Activated T-helper 2 cell treated with anti-CD3 and anti-CD28 coated beads, Interferon-gamma antibody, Interleukin-2, Interleukin-4, amounts not matched to agents 10 μg/mL and 5 μg/mL and 100 μg/mL, durations not matched to agents 14 hours and 24 hours and 36 hours (primary cell): Measurements from ENCODE around the gene NR6A1. TPM values are rescaled to one million over a fixed set of nuclear protein-coding genes. Genes with fewer than 3 reads are reported as not detected.

Experiments used
- DNase-seq: peaks from one replicate; pipeline ENCODE4 v3.0.0; 2021; ENCODE audit warnings: low spot score
- H3K27ac Mint-ChIP-seq: one replicate; pipeline ENCODE4 v1.8.0; 2021; ENCODE audit warnings: mixed read lengths
- H3K27me3 Mint-ChIP-seq: one replicate; pipeline ENCODE4 v1.8.0; 2021; ENCODE audit warnings: low read depth, mixed read lengths
- H3K36me3 Mint-ChIP-seq: one replicate; pipeline ENCODE4 v1.8.0; 2021; ENCODE audit warnings: low read depth, mixed read lengths
- H3K4me1 Mint-ChIP-seq: one replicate; pipeline ENCODE4 v1.8.0; 2021; ENCODE audit warnings: low read depth, mixed read lengths
- H3K4me3 Mint-ChIP-seq: one replicate; pipeline ENCODE4 v1.8.0; 2021; ENCODE audit warnings: low read depth, mild to moderate bottlenecking, moderate library complexity, mixed read lengths
- H3K9me3 Mint-ChIP-seq: one replicate; pipeline ENCODE4 v1.8.0; 2021; ENCODE audit warnings: mixed read lengths
- intact Hi-C: fragments of 100-400 bp; cut with micrococcal nuclease; formaldehyde crosslinking; loops from one replicate; pipeline ENCODE4 v1.15.1; 2023
- total RNA-seq: library from RNA; stranded (reverse); gene quantifications from 2 replicates; pipeline ENCODE4 v1.2.3, GENCODE V29; 2022

Gene NR6A1
- total RNA-seq, 1 donor from 2014 or later: 1.5 TPM

DNA sequence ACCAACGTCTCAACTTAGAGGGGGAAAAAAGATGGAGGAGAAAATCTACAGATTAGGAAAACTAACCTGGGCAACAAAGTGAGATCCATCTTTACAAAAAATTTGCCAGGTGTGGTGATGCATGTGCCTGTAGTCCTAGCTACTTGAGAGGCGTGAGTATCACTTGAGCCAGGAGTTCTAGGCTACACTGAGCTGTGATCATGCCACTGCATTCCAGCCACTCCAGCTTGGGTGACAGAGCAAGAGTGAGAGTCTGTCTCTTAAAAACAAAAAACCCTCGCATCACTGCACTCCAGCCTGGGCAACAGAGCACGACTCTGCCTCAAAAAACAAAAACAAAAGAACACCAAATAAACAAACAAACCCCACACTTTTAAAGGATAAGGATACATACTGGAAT is 165.9 kb downstream of the NR6A1 start:
- intact Hi-C loops: no loop called here
- H3K9me3 Mint-ChIP-seq: no peaks in the 10 kb centered on the region
- H3K27ac Mint-ChIP-seq: no peak overlapping the region
- peaks cover 35% of the 10 kb centered on the region for H3K27me3 Mint-ChIP-seq
- H3K4me1 Mint-ChIP-seq: no peaks in the 10 kb centered on the region
- no peak overlapping the region for H3K4me3 Mint-ChIP-seq
- no peaks in the 10 kb centered on the region for H3K36me3 Mint-ChIP-seq
- DNase-seq: no peak

GRCh38 chr9:124602632-124603031 is 168.5 kb downstream of the NR6A1 start:
- Mint-ChIP-seq H3K27ac (no peak overlapping the region), H3K4me1 (no peaks in the 10 kb centered on the region), H3K36me3 (no peaks in the 10 kb centered on the region), H3K4me3 (no peak overlapping the region), H3K9me3 (no peaks in the 10 kb centered on the region), H3K27me3 (peaks cover 19% of the 10 kb centered on the region)
- intact Hi-C loops: no loop called here
- no peak for DNase-seq

GRCh38 chr9:124602204-124602603 is 168.9 kb downstream of the NR6A1 start:
- no peak overlapping the region for H3K27ac Mint-ChIP-seq
- no peak for DNase-seq
- no peaks in the 10 kb centered on the region for H3K4me1 Mint-ChIP-seq
- peaks cover 23% of the 10 kb centered on the region for H3K27me3 Mint-ChIP-seq
- no peak overlapping the region for H3K4me3 Mint-ChIP-seq
- no peaks in the 10 kb centered on the region for H3K36me3 Mint-ChIP-seq
- intact Hi-C loops: no loop called here
- H3K9me3 Mint-ChIP-seq: no peaks in the 10 kb centered on the region

DNA sequence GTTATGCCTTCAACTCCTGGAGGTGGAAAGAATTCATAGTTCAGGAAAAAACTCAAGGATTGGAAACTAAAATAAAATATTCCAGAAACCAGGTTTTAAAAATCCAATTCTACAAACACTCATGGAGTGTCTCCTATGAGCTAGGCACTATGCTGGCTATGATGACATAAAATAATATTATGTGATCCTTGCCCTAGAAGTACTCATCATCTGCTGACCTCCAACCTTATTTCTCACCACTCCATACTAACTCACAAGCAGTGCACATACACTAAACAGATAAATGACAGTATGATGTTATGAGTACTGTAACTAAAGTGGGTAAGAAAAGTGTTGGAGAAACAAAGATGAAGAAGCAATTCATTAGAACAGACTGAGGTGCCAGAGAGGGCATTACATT is 170.7 kb downstream of the NR6A1 start:
- intact Hi-C loops: no loop called here
- H3K9me3 Mint-ChIP-seq: no peaks in the 10 kb centered on the region

GRCh38 chr9:124599121-124599795 is 171.9 kb downstream of the NR6A1 start:
- Mint-ChIP-seq H3K4me1 (no peaks in the 10 kb centered on the region), H3K27ac (no peak overlapping the region), H3K36me3 (no peaks in the 10 kb centered on the region), H3K27me3 (peaks cover 33% of the 10 kb centered on the region), H3K4me3 (no peak overlapping the region), H3K9me3 (no peaks in the 10 kb centered on the region)
- intact Hi-C loops: no loop called here
- DNase-seq: no peak

More for the DNA sequence above, 170.7 kb downstream of the NR6A1 start:
- H3K4me3 Mint-ChIP-seq: no peak overlapping the region
- no peak overlapping the region for H3K27ac Mint-ChIP-seq
- H3K27me3 Mint-ChIP-seq: peaks cover 29% of the 10 kb centered on the region
- DNase-seq: no peak
- no peaks in the 10 kb centered on the region for H3K36me3 Mint-ChIP-seq
- no peaks in the 10 kb centered on the region for H3K4me1 Mint-ChIP-seq

DNA sequence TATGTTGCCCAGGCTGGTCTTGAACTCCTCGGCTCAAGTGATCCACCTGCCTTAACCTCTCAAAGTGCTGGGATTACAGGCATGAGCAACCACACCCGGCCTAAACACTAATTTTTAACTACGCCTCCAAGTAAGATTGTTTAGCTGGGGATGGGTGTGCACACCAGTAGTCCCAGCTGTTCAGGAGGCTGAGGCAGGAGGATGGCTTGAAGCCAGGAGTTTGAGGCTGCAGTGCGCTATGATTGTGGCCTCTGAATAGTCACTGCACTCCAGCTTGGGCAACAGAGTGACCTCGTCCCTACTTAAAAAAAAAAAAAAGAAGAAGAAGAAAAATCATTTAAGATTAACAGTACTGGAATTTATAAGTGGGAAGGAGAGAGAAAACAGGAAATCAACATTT is 173.1 kb downstream of the NR6A1 start:
- no peak for DNase-seq
- Mint-ChIP-seq H3K4me1 (no peaks in the 10 kb centered on the region), H3K27ac (no peak overlapping the region), H3K27me3 (peaks cover 36% of the 10 kb centered on the region), H3K4me3 (no peak overlapping the region), H3K9me3 (no peaks in the 10 kb centered on the region), H3K36me3 (no peaks in the 10 kb centered on the region)
- intact Hi-C loops: no loop called here

DNA sequence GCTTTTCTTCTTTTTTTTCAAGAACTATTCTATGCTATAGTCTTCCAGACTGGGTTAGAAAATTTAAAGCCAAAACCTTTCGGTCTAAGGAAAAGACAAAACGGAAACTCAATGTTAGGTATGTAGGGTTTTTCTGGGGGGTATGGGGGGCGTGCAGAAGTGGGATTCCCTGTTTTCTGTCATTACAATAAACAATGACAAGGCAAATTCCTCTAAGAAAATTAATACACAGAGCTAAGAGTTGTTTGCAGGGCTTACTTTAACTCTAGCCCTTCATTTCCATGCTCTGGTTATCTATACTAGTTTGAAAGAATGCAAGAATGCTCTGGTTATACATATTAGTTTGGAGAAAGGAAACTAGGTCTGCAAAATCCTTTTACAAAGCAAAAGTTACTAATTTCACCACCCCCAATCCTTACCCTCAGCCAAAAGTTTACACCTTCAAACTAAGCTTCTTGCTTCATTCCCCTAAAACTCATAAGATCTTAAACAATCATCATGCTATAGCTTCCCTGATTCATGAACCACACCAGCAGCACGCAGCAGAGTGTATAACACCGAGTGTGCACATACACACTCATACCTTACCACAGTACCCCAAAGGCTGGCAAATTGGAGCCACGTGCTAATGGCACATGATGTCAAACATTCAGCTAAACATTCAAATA is 174.8 kb downstream of the NR6A1 start:
- H3K27me3 Mint-ChIP-seq: peaks cover 40% of the 10 kb centered on the region
- DNase-seq: no peak
- H3K36me3 Mint-ChIP-seq: no peaks in the 10 kb centered on the region
- no peak overlapping the region for H3K4me3 Mint-ChIP-seq
- intact Hi-C loops: no loop called here
- H3K27ac Mint-ChIP-seq: no peak overlapping the region
- H3K9me3 Mint-ChIP-seq: no peaks in the 10 kb centered on the region
- H3K4me1 Mint-ChIP-seq: no peaks in the 10 kb centered on the region

- H3K4me3 Mint-ChIP-seq: no peak overlapping the region
- intact Hi-C loops: no loop called here
- H3K36me3 Mint-ChIP-seq: no peaks in the 10 kb centered on the region
- H3K27me3 Mint-ChIP-seq: peaks cover 43% of the 10 kb centered on the region
- DNase-seq: no peak
- no peaks in the 10 kb centered on the region for H3K9me3 Mint-ChIP-seq
- no peaks in the 10 kb centered on the region for H3K4me1 Mint-ChIP-seq
- no peak overlapping the region for H3K27ac Mint-ChIP-seq
Observed at GRCh38 chr9:124595743-124596142, 175.4 kb downstream of the NR6A1 start.

GRCh38 chr9:124594673-124595072 is 176.4 kb downstream of the NR6A1 start:
- Mint-ChIP-seq H3K27me3 (peaks cover 39% of the 10 kb centered on the region), H3K4me1 (no peaks in the 10 kb centered on the region), H3K36me3 (no peaks in the 10 kb centered on the region), H3K9me3 (no peaks in the 10 kb centered on the region), H3K4me3 (no peak overlapping the region), H3K27ac (no peak overlapping the region)
- no peak for DNase-seq
- intact Hi-C loops: no loop called here

- Mint-ChIP-seq H3K27ac (no peak overlapping the region), H3K36me3 (no peaks in the 10 kb centered on the region), H3K4me3 (no peak overlapping the region), H3K27me3 (peaks cover 39% of the 10 kb centered on the region), H3K4me1 (no peaks in the 10 kb centered on the region), H3K9me3 (no peaks in the 10 kb centered on the region)
- intact Hi-C loops: no loop called here
- no peak for DNase-seq
Observed at GRCh38 chr9:124594225-124594624, 176.9 kb downstream of the NR6A1 start.

DNA sequence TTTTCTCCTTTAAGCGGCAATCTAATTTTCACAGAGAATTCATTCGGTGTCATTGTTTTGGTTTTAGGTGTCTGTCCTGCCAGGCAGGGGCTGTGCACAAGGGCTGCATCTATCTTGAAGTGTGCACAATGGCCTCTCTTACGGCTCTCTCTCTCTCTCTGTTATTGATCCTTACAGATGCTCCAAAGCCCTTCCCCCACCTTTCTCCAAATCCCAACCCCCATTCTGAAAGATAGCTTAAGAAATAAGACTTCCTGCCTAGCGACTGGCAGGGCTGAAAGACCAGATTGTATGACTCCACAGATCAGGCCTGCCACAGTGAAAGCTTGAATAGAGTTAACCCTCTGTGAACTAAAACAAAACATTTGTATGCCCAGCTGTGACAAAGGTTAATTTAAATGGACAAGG is 177.5 kb downstream of the NR6A1 start:
- Mint-ChIP-seq H3K27me3 (peaks cover 38% of the 10 kb centered on the region), H3K4me1 (no peaks in the 10 kb centered on the region)
- intact Hi-C loops: no loop called here

GRCh38 chr9:124593200-124593599 is 177.9 kb downstream of the NR6A1 start:
- intact Hi-C loops: no loop called here
- no peak overlapping the region for H3K4me3 Mint-ChIP-seq
- no peaks in the 10 kb centered on the region for H3K9me3 Mint-ChIP-seq
- H3K27ac Mint-ChIP-seq: no peak overlapping the region
- no peaks in the 10 kb centered on the region for H3K4me1 Mint-ChIP-seq
- H3K36me3 Mint-ChIP-seq: no peaks in the 10 kb centered on the region
- no peak for DNase-seq
- H3K27me3 Mint-ChIP-seq: peaks cover 37% of the 10 kb centered on the region

More for the DNA sequence above, 177.5 kb downstream of the NR6A1 start:
- no peaks in the 10 kb centered on the region for H3K36me3 Mint-ChIP-seq
- no peak overlapping the region for H3K27ac Mint-ChIP-seq
- no peaks in the 10 kb centered on the region for H3K9me3 Mint-ChIP-seq
- no peak overlapping the region for H3K4me3 Mint-ChIP-seq
- no peak for DNase-seq

- Mint-ChIP-seq H3K4me1 (no peaks in the 10 kb centered on the region), H3K36me3 (no peaks in the 10 kb centered on the region), H3K27ac (no peak overlapping the region), H3K27me3 (peaks cover 27% of the 10 kb centered on the region), H3K9me3 (no peaks in the 10 kb centered on the region), H3K4me3 (no peak overlapping the region)
- DNase-seq: no peak
- intact Hi-C loops: no loop called here
Observed at GRCh38 chr9:124590889-124591641, 180.0 kb downstream of the NR6A1 start.
